ENCODE data around the gene RAI1. TPM values are rescaled to one million over a fixed set of nuclear protein-coding genes. Genes with fewer than 3 reads are reported as not detected.

The RAI1 gene
- total RNA-seq, 1 experiment from 2014 or later: 86.3 TPM

GRCh38 chr17:17668775-17669579 is 12.3 kb upstream of the RAI1 start:
- Histone ChIP-seq H3K4me2 (no peak overlapping the region), H2AFZ (no peak overlapping the region), H3F3A (ENCODE audit: insufficient read depth, low read depth) (peaks cover 5% of the 10 kb centered on the region; the same call in 1 of the 2 replicates), H3K4me3 (no peak overlapping the region), H3K9me2 (ENCODE audit: insufficient read depth) (no peaks in the 10 kb centered on the region), H3K79me2 (ENCODE audit: low read depth) (no peaks in the 10 kb centered on the region), H4K20me1 (ENCODE audit: insufficient read depth) (no peaks in the 10 kb centered on the region), H3K9me3 (ENCODE audit: insufficient read depth, low read depth) (no peaks in the 10 kb centered on the region), H3K4me1 (replicated peaks; ENCODE audit: insufficient read depth) (peaks cover 23% of the 10 kb centered on the region), H3K27ac (no peak overlapping the region), H3K36me3 (ENCODE audit: low read depth) (no peaks in the 10 kb centered on the region), H3K27me3 (ENCODE audit: insufficient read depth, low read depth) (no peaks in the 10 kb centered on the region)
- POLR2A ChIA-PET (ENCODE audit: unreplicated experiment): no interaction called here
- TF ChIP-seq EZH2 (IDR thresholded peaks at IDR 0.05; ENCODE audit: low read depth) (no peak), CTCF (conservative IDR thresholded peaks at IDR 0.05) (no peak)
- DNase-seq: no peak
- intact Hi-C loops (cut with micrococcal nuclease; ENCODE audit: unreplicated experiment): no loop called here
- CTCF ChIA-PET: no interaction called here
- BruUV-seq (replicated peaks): no TSS peak

GRCh38 chr17:17669580-17670235 is 11.6 kb upstream of the RAI1 start:
- ChIA-PET CTCF (no interaction called here), POLR2A (ENCODE audit: unreplicated experiment) (no interaction called here)
- no TSS peak for BruUV-seq (replicated peaks)
- H3K79me2 ChIP-seq (ENCODE audit: low read depth): no peaks in the 10 kb centered on the region
- H3K27ac ChIP-seq: no peak overlapping the region
- intact Hi-C loops (cut with micrococcal nuclease; ENCODE audit: unreplicated experiment): no loop called here
- no peak for DNase-seq
- no peak overlapping the region for H2AFZ ChIP-seq
- H4K20me1 ChIP-seq (ENCODE audit: insufficient read depth): no peaks in the 10 kb centered on the region
- H3K4me3 ChIP-seq: no peak overlapping the region
- H3K36me3 ChIP-seq (ENCODE audit: low read depth): no peaks in the 10 kb centered on the region
- H3K27me3 ChIP-seq (ENCODE audit: insufficient read depth, low read depth): no peaks in the 10 kb centered on the region
- H3K4me1 ChIP-seq (replicated peaks; ENCODE audit: insufficient read depth): peaks cover 24% of the 10 kb centered on the region
- no peaks in the 10 kb centered on the region for H3K9me2 ChIP-seq (ENCODE audit: insufficient read depth)
- no peaks in the 10 kb centered on the region for H3K9me3 ChIP-seq (ENCODE audit: insufficient read depth, low read depth)
- H3F3A ChIP-seq (ENCODE audit: insufficient read depth, low read depth): peaks cover 6% of the 10 kb centered on the region; the same call in 1 of the 2 replicates
- no peak overlapping the region for H3K4me2 ChIP-seq
- TF ChIP-seq CTCF (conservative IDR thresholded peaks at IDR 0.05) (no peak), EZH2 (IDR thresholded peaks at IDR 0.05; ENCODE audit: low read depth) (no peak)

- POLR2A ChIA-PET (ENCODE audit: unreplicated experiment): no interaction called here
These were observed 10.5 kb upstream of the RAI1 start for GRCh38 chr17:17670701-17671305.

More at GRCh38 chr17:17670701-17671305, 10.5 kb upstream of the RAI1 start:
- no peak overlapping the region for H3K4me3 ChIP-seq
- no peaks in the 10 kb centered on the region for H3K36me3 ChIP-seq (ENCODE audit: low read depth)
- H4K20me1 ChIP-seq (ENCODE audit: insufficient read depth): no peaks in the 10 kb centered on the region
- H3K4me2 ChIP-seq: no peak overlapping the region
- H3K9me3 ChIP-seq (ENCODE audit: insufficient read depth, low read depth): no peaks in the 10 kb centered on the region
- intact Hi-C loops (cut with micrococcal nuclease; ENCODE audit: unreplicated experiment): no loop called here
- DNase-seq: no peak
- TF ChIP-seq CTCF (conservative IDR thresholded peaks at IDR 0.05): no peak
- TF ChIP-seq EZH2 (IDR thresholded peaks at IDR 0.05; ENCODE audit: low read depth): no peak
- BruUV-seq (replicated peaks): no TSS peak
- H3F3A ChIP-seq (ENCODE audit: insufficient read depth, low read depth): peaks cover 12% of the 10 kb centered on the region
- no peaks in the 10 kb centered on the region for H3K9me2 ChIP-seq (ENCODE audit: insufficient read depth)
- no peaks in the 10 kb centered on the region for H3K79me2 ChIP-seq (ENCODE audit: low read depth)
- H3K27me3 ChIP-seq (ENCODE audit: insufficient read depth, low read depth): no peaks in the 10 kb centered on the region
- CTCF ChIA-PET: no interaction called here
- H3K4me1 ChIP-seq (replicated peaks; ENCODE audit: insufficient read depth): peaks cover 35% of the 10 kb centered on the region
- no peak overlapping the region for H2AFZ ChIP-seq
- H3K27ac ChIP-seq: no peak overlapping the region

Measured in PC-9 (cell line).